Astrocyte of the cerebellum (primary cell): ENCODE measurements around the gene QRICH2.
A peak's percentile ranks its signal among the peaks of the same experiment; 100 is the strongest.

Experiments used
- DNase-seq: peaks from one replicate; pipeline ENCODE4 v3.0.0-alpha.2; 2011; ENCODE audit warnings: low read depth
- H3K4me3 ChIP-seq: 2 replicates; pipeline ENCODE4 v1.5.1; 2011; ENCODE audit warnings: mild to moderate bottlenecking, low read depth, low read length, moderate library complexity
- CTCF ChIP-seq: IDR thresholded peaks from 2 replicates; pipeline ENCODE4 v1.5.1; 2012; ENCODE audit warnings: low read length, low read depth, moderate library complexity, mild to moderate bottlenecking; ENCODE audit errors: missing control alignments
- in situ Hi-C: cut with HindIII; loops from 2 replicates; pipeline ENCODE4 v1.10.0; 2017; ENCODE audit warnings: low sequenced_read_pairs

Gene QRICH2

DNA sequence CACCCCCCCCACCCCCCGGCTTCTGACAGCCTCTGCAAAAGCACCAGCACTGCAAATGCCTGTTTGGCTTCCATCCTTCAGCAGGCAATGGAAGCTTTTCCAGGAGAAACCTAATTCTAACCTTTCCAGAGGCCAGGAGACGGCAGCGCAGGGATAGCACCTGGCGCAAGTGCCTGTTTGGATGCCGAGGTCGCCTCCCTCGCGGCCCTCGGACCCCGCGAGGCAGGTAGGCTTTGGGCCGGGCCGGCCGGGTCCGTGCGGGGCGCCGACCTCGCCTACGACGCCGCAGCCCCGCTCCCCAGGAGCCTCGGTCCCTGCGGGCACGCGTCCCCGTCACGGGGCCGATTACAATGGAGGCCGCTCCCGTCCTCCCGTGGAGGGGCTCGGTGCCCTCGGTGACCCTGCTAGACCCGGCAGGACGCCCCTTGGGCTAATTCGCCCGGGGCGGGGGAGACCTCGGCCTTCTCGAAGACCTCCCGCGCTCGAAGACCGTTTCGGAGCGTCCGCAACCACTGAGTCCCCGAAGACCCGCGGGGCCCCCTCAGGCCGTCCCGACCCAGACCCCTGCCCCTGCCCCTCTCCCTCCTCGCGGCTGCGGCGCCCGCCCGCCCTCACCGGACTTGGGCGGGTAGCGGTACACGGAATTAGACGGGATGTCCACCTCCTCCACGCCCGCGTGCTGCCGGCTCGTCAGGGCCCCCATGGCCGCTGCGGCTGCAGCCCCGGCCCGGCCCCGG lies 68.4 kb downstream of the QRICH2 start:
- in situ Hi-C loops = no loop called here
- no peak for TF ChIP-seq CTCF
- peak overlapping the region; percentile 30 for H3K4me3 ChIP-seq
- no peak for DNase-seq

GRCh38 chr17:76238847-76239537 lies 69.1 kb downstream of the QRICH2 start:
- in situ Hi-C loops = no loop called here
- no peak for DNase-seq
- no peak overlapping the region for H3K4me3 ChIP-seq
- no peak for TF ChIP-seq CTCF

DNA sequence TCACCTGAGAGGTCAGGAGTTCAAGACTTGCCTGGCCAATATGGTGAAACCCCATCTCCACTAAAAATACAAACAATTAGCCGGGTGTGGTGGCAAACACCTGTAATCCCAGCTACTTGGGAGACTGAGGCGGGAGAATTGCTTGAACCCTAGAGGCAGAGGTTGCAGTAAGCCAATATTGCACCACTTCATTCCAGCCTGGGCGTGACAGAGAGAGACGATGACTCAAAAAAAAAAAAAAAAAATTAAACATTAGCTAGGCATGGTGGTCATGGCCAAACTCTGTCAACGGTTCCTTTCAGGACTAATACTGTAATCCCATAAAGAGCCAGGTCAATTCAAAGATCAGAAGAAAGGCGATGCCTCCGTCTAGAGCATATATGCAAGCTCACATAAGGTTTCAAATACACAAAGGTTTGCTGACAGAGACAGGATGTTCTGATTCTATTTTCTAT lies 70.2 kb downstream of the QRICH2 start:
- H3K4me3 ChIP-seq = no peak overlapping the region
- in situ Hi-C loops = no loop called here
- no peak for DNase-seq
- TF ChIP-seq CTCF = no peak

DNA sequence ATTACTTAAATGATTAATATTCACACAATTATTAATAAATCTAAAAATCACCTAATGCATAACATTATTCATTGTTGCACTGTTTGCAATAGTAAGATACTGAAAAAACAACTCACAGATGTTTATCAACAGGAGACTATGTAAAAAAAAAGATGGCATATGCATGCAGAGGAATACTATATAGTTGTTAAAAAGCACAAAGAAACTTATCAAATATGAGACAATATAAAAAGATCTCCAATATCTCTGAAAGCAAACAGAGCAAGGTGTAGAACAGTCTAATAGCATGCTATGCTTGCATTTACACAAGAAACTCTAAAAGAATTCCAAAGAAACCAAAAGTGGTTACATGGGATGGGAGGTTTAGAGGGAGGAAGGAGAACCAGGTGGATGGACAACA lies 71.5 kb downstream of the QRICH2 start:
- no peak overlapping the region for H3K4me3 ChIP-seq
- in situ Hi-C loops = no loop called here
- DNase-seq = no peak
- no peak for TF ChIP-seq CTCF

GRCh38 chr17:76235883-76236282 lies 72.2 kb downstream of the QRICH2 start:
- H3K4me3 ChIP-seq = no peak overlapping the region
- TF ChIP-seq CTCF = no peak
- in situ Hi-C loops = no loop called here
- DNase-seq = no peak

DNA sequence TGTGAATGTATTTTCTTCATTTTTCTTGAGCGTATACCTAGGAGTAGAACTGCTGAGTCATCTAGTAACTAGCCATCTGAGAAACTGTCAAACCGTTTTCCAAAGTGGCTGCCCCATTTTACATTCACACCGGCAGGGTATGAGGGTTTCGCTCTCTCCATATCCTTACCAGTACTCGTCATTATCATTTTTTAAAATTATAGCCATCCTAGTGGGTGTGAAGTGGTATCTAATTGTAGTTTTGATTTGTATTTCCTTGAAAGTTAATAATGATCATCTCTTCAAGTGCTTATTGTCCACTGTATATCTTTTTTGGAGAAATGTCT lies 73.8 kb downstream of the QRICH2 start:
- no peak for DNase-seq
- H3K4me3 ChIP-seq = no peak overlapping the region
- no peak for TF ChIP-seq CTCF
- in situ Hi-C loops = no loop called here
